IPS-NIHi7 (cell line): ENCODE results near the gene SURF2.

ENCODE experiments used
- DNase-seq: peaks from one replicate; pipeline ENCODE4 v3.0.0; 2012; ENCODE audit warnings: mixed read lengths; ENCODE audit errors: extremely low spot score

The SURF2 gene

DNA sequence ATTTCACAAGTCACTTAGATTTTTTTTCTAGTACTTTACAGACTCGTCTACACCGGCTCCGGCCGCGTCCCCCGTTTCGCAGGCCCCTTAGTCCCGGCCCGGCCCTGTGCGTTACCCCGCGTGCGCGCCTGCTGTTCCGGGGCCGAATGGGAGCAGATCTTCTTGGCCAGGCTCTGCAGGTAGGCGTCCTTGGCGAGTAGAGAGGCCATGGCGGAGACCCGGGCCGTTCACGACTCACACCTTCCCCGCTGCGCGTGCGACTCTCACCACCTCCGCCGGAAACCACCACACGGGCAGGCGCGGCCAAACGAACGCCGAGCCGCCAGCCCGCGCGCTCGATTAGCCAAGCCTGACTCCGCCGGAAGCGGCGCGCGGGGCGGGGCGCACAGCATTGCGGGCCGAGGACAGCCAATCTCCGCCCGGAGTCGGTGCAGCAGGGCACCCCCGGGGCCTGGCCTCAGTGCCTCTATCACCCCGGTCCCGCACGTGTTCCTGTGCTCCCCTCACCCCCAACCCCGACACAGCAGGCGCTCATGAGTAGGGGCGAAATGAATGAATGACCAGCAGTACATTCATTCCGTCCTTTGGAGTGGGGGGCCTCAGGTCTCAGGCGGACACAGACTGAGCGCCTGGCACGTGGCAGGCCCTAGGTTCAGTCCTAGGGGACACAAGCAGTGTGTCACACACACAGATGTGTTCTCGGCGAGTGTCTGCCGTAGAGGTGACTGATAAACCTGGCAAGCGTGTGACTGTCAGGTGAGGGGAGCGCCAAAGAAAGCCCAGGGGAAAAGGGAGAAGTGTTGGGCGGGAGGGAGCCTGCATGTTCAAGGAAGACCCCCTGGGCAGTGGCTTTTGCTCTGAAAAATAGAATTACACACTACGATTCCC, 20.2 kb upstream of the SURF2 start, which contains the start of gene SURF6:
Gene SURF6, minus strand, starts transcription at position 265 of the 888 bp plus-strand sequence. Its CDS starts 56 bp downstream, at position 209.
- DNase-seq = peak; percentile 90

DNA sequence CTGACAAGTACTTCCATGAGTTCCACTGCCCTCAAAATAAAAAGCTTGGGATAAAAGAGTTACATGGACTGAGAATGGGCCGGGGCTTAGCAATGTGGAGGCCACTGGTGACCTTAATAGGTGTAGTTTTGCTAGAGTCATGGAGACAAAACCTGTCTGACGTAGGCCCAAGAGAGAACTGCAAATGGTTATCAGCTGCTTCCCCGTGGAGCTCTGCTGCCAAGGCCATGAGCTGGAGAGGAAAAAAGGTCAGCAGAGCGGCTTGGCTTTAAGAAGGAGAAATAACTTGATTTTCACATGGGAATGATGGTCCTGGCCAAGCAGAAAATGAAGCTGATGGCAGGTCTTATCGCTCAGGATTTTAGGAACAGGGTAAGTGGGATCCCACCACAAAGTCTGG, 16.7 kb upstream of the SURF2 start:
- DNase-seq = no peak

DNA sequence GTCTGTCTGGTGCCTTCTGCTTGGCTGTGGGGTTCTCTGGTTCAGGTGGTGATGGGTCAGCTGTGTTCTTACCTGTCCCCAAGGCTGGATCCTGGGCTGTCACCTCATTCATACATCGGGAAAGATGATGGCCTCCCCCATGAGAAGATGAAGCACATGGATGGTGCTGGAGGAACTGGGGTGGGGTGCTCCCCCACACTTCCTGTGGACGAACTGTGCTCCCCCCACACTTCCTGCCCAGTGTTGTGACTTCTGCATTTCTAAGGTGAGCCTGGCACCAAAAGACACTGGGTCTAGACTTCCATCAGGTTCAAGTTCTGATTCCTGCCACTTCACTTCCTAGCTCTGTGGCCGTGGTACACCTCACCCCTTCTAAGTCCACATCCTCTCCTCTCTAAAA, 16.1 kb upstream of the SURF2 start:
- no peak for DNase-seq

DNA sequence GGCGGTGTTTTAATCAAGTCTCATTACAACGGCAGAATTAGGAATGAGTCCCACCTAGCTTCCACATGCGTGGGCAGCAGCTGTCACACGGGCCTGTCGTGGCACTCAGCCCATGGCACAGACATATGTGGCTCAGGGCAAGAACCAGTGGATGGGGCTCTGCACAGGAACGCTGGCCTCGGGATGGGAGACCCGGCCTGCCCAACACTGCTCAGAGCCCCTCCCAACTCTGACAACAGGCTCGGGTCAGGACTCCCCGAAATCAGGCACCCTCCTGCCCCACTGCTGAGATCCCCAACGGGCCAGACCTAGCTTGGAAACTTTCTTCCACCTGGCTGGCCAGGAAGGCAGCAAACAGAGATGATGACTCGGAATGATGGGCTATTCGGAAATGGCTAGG, 15.4 kb upstream of the SURF2 start:
- no peak for DNase-seq

DNA sequence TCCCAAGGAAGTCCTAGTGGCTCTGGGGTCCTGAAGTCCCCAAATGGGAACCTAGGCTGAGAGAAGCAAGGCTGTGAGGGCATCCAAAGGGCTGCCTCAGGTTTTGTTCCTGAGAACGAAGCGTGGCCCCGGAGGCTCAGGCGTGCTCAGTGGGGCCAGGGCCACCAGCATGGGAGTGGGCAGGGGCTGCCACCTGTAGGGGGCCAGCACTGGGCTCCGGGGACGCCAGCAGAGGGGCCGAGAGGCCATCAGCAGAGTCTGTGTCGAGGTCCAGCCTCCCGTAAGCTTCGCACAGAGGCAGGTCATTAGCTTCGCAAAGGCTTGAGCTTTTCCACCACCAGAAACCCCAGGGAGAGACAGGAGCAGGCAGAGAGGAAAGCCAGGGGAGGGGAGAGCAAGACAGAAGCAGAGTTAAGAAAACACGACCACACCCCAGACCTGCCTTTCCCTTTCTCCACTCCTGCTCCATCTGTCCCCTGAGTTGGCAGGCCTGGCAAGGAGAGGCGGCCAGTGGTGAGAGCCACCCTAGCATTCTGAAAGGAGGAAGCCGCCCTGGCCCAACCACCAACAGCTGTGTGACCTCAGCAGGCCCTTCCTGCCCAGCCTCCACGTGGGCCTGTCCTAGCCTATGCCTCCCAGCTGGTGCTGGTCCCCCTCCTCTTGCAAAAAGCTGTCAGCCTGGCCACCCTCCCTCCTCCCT, 14.8 kb upstream of the SURF2 start:
- no peak for DNase-seq

DNA sequence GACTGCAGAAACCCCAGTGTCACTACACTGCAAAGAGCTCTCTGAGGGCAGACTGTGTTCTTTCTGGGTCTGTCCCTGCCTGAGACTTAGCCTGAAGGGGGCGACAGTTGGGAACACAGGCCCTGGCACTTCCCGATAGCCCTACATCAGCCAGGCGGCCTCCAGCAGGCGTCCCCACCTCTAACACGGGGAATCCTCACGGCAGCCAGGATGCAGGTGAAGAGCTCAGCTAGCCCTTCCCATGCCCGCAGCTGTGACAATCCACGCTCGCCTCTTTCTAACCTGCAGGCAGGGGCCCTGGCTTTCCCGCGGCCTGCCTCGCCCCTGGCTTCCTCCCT, 14.3 kb upstream of the SURF2 start:
- DNase-seq = peak; percentile 68

DNA sequence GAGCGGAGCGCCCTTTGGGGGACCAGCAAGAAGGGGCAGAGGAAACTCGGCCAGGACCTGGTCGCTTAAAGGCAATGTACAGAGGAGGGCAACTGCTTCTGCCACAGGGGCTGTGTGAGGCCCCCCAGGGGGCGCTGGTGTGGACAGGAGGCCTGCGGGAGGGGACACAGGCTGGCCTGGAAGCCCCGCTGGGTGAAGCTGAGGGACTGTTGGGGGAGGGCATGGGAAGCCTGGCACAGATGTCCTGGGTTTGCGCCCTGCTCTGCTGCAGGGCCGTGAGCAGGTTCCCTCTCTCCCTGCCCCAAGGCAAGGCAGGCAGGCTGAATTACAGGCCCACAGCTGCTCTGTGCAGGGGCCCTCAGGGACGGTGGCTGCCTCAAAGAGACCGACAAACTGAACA, 13.8 kb upstream of the SURF2 start:
- DNase-seq = peak; percentile 21

DNA sequence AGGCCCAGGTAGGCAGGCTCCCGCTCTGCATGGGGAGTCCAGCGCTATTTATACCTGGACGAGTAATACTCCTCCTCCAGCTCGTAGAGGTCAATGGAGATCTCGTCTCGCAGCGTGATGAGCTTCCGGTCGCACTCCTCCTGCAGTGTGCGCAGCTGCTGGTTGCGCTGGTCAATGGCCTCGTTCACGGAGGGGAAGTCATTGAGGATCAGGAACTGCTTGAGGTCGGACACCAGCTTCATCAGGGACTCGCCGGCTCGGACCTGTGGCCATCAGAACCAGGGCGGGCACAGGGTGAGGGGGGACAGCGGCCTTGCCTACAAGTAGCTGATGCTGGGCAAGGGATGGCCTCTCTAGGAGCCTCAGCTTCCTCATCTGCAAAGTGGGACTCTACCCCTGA, 12.3 kb upstream of the SURF2 start:
- no peak for DNase-seq

DNA sequence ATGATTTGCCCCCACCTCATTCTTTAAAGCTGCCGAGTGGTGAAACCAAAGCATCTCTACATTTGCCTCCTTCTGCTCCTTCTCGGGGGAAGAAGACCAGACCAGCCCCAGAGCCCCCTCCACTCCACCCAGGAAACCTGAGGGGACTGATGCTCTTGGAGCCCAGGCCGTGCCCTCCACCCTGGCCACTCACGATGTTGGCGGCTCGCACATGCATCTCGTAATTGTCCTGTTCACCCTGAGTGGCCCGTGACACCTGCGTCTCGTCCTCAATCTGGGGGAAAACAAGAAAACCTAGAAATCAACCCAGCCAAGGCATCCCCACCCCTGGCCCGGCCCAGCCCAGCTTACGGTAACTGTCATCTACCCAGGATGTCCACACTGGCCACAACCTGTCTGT, 11.4 kb upstream of the SURF2 start:
- DNase-seq = no peak

DNA sequence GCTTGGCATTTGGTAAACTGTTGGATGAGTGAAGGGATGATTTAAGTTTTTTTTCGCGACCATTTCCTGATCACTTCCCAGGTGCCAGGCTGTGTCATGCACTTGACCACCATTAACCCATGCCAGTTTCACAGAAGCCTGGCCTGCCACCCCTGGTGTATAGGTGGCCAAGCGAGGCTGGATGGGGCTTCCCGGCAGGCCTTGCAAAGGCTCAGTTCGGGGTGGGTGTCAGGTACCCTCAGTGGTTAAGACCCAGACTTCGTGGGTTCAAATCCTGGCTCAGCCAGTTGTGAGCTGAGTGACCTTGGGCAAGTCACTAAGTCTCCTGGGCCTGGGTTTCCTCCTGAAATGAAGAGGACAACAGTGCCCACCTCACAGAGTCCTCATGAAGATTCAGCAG, 10.8 kb upstream of the SURF2 start:
- no peak for DNase-seq

DNA sequence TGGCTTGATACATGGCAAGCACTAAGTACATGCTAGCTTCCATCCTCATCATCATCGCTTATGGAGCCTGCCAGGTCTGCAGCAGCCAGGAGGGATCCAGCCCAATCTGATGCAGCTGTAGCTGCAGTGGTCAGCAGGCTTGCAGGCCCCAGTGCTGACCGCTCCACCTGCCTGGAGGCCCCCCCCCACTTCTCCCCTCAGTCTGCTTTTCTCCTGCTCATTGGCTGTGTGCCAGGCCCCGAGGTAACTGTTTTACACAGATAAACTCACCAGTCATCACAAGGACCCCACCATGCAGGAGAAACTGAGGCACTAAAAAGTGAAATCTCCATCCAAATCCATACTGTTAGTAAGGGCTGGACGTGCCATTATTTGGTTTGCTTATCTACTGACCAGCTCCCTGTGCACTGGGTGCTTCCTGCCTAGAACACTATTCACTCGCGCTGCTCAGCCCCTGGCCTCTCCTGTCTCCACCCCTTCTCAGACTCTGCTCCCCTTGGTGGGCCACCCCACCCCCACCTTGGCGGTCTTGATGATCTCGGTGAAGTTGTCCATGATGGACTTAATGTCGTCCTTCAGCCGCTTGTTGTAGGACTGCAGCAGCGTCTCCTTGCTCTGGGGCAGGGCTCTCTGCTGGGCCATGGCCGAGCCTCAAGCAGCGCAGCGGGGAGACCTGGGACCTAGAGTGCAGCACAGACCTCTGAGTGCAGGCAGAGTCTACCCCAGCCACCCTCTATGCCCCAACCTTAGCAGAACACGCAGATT, 10.1 kb upstream of the SURF2 start:
- DNase-seq = no peak

DNA sequence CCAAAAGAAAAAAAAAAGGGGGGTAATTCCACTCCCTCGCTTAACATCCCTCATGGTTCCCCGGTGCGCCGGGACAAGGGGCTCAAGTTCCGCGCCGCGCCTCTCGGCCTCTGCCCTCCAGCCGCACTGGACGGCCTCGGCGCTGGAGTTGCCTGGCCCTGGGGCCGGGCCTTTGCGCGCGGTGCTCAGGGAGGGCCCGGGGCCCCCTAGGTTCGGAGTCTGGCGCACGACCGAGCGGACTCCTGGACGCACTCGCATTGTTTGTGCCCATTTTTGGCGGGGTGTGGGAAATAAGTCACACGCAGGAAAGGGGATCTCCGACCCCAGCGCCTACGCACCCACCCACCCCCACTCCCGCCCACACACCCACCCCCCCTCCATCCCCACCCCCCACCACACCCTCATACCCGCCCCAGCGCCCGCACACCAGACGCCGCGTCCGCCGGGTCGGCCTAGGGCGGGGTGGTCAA, 8.8 kb upstream of the SURF2 start:
- DNase-seq = peak; percentile 50

DNA sequence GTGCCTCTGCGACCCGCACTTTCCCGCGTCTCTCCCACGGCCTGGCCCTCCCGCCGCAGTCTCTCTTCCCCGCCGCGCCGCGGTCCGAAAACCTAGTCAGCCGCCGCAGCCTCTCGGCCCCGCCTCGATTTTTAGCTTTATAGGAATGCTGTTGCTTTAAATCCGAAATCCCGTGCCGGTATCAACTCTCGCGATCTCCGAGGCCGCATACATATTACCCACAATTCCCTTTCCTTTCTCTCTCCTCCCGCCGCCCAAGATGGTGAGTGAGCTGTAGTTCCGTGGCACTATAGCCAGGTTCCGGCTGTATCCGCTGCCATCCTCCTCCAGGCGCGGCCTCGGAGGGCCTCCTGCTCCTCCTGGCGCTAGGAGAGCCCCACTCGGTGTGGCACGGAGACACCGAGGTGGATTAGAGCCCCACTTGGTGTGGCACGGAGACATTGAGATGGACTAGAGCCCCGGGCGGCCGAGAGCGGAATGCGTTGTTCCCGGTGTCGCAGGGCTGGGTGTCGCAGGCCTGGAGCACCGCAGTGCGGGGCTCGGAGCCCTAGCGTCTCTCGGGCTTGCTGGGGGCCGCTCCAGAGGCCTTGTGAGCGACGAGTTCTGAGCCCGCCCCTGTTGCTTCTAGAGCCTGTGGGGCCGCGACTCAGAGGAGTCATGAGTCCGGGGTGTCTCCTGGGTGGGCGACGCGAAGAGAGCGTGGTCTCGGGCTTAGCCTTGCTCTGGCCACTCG, 8.2 kb upstream of the SURF2 start, which contains the start of the genes MED22 and RPL7A:
Gene MED22, minus strand, starts transcription at position 147 of the 733 bp plus-strand sequence. CDS start 1,469 bp downstream, outside the sequence.
Gene RPL7A, plus strand, starts transcription at position 234 of the 733 bp plus-strand sequence. Its CDS starts 26 bp downstream, at position 260.
- DNase-seq = peak; percentile 85

DNA sequence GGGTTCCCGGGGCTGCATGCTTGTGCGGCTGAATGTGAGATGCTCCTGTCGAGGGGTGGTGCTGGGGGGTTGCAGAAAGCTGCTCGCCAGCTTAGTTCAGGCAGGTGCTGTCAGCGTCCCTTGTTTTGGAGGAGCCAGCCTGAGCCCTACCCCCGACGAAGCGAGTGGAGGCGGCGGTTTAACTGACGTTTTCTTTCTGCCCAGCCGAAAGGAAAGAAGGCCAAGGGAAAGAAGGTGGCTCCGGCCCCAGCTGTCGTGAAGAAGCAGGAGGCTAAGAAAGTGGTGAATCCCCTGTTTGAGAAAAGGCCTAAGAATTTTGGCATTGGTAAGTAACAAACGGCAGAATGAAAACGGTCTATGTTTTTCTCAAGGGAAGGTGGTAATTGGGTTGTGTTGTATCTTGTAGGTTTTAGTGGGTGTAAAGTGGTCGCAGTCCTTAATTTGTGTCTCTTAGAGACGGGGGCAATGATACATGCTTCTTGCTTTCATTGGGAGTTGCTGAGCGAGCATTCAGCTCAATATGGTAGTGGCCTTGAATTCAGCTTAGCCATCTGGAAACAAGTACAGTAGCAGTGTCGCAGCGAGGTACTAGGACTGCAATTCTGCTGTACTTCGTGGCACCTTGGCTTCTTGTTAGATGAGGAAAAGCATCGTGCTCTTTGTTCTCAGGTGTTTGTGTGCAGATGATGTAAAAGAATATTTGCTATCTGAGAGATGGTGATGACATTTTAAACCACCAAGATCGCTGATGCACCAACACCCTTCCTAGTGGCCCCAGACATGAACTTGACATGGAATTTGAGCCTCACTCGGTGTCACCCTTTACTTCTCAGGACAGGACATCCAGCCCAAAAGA, 7.4 kb upstream of the SURF2 start:
- no peak for DNase-seq

DNA sequence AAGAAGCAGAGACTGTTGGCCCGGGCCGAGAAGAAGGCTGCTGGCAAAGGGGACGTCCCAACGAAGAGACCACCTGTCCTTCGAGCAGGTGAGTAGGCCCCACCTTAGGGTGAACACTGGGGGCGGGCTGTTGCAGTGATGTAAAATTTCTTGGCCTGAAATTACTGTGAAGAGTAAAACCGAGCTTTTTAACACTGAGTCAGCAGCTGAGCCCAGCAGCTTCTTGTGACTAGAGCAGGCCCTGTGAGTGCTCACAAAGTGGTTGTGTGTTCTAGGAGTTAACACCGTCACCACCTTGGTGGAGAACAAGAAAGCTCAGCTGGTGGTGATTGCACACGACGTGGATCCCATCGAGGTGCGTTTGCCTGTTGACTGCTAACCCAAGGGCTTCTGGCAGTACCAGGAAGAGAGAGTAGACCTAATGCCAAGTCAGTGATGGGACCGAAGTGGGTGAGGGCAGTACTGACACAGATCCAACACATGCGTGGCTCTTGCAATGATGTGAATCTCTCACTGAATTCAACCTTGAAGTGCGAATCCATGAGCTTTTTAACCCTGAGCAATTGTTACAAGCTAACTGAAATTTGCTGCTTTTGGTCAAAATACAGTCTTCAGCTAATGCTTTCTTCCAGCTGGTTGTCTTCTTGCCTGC, 6.3 kb upstream of the SURF2 start:
- DNase-seq = no peak

DNA sequence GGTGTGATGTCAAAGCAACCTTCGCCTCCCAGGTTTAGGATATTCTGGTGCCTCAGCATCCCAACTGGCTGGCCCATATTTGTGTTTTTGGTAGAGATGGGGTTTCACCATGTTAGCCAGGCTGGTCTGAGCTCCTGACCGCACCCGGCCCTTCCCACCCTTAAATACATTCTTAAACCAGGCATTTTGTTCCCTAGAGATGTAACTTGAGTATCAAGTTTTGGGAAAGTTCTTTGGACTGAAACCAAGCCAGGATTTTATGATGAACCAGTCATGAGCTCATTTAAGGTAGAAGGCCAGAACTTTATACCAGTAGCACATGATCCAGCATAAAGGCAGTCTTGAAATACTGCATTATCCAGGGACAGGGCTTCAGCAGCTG, 4.8 kb upstream of the SURF2 start:
- no peak for DNase-seq

DNA sequence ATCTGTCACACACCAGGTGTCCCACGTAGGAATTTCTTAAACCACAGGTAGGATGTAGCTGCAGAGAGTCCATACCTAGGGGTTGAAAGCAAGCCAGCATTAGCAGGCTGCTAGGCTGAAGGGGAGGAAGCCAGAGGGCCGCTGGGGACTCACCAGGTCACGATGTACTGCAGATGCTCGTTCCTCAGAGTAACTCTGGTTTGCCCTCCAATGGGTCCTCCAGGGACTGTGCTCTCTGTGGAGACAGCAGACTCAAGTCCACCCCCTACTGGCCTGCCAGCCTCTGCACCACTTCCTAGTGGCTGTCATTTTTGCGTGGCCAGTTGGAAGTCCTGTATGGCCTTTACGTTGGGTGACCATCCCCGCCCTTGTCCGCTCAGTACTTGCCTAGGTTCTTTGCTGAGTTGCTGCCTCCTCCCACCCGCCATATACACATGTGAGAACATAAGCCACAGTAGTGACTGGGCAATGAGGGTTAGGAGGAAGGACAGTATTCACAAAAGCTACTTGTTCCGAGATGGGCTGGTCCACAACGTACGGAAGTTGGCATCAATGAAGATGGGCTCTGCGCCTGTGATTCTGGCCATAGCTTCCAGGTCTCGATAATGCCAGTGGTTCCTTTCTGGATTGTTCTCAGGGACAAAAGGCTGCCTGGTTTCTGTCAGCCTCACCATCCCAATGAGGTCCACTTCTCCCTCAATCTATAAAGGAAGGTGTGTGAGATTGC, 4.3 kb upstream of the SURF2 start:
- DNase-seq = peak; percentile 77

DNA sequence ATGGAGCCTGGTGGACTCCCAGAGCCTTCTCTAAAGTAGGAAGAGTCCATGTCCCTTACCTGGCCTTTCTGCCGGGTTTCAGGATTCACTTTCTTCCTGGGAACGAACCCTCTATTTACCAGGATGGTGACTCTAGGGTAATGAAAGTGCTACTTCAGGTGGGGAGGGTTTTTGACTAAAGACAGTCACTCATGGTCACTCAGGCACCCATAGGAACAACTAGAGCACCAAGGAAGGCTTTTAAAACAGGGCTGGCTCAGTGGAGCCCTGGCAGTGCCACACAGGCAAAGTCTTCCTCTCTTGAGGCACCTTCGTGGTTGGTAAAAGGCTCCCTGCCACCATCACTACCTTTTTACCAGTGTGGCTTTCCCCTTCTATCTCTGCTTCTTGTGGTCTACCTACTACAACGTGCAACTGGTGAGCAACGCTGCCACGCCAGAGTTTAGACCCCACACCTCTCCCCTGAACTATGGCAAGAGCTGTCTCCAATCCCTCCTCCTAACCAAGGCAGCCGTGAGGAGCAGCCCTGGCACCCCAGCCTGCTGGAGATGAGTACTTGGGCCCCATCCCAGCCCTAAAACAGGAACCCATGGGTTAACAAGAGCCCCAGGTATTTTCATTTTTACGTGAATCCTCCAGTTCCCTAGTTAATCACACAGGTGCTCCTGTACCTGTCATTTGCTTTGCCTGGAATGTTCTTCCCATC, 3.6 kb upstream of the SURF2 start:
- no peak for DNase-seq

DNA sequence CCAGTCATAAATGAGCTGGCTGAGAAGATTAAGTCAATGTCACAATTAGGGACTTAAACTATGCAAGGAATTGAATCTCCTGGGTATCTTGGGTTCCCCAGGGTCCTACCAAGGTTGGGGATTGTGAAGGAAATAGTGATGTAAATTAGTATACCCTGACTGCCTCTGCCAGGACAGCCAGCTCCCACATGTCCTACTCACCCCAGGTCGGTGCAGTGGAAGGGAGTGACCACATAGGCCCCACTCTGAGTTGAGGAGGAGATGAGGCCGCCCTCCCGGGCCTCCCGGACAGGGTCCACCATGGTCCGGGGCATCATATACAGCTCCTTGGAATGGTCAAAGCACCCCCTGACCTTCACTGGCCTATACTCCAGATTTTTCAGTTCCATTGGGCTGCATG, 2.8 kb upstream of the SURF2 start:
- DNase-seq = no peak
